Measurements from ENCODE around the gene NACC2. TPM values are rescaled to one million over a fixed set of nuclear protein-coding genes. Genes with fewer than 3 reads are reported as not detected.

Gene NACC2
- total RNA-seq, 1 donor from 2014 or later, result 21.6 TPM

GRCh38 chr9:136092741-136093140 lies 2.3 kb downstream of the NACC2 start:
- DNase-seq, result no peak

GRCh38 chr9:136092353-136092650 lies 2.8 kb downstream of the NACC2 start:
- DNase-seq, result no peak

- DNase-seq, result no peak
Measured at GRCh38 chr9:136091582-136092352, 3.3 kb downstream of the NACC2 start.

GRCh38 chr9:136090768-136091581 lies 4.1 kb downstream of the NACC2 start:
- DNase-seq, result no peak

- no peak for DNase-seq
Measured at GRCh38 chr9:136090056-136090735, 4.9 kb downstream of the NACC2 start.

GRCh38 chr9:136089697-136090045 lies 5.4 kb downstream of the NACC2 start:
- peak; percentile 63 for DNase-seq

GRCh38 chr9:136088939-136089696 lies 6.0 kb downstream of the NACC2 start:
- no peak for DNase-seq

GRCh38 chr9:136088481-136088938 lies 6.6 kb downstream of the NACC2 start:
- DNase-seq, result no peak

- no peak for DNase-seq
Measured at GRCh38 chr9:136087741-136088480, 7.2 kb downstream of the NACC2 start.

GRCh38 chr9:136086951-136087740 lies 7.9 kb downstream of the NACC2 start:
- no peak for DNase-seq

- no peak for DNase-seq
Measured at GRCh38 chr9:136086213-136086881, 8.7 kb downstream of the NACC2 start.

GRCh38 chr9:136085815-136086212 lies 9.3 kb downstream of the NACC2 start:
- DNase-seq, result no peak

- no peak for DNase-seq
Measured at GRCh38 chr9:136084063-136084944, 10.8 kb downstream of the NACC2 start.

GRCh38 chr9:136083558-136084062 lies 11.5 kb downstream of the NACC2 start:
- DNase-seq, result no peak

- no peak for DNase-seq
Measured at GRCh38 chr9:136082496-136083361, 12.4 kb downstream of the NACC2 start.

GRCh38 chr9:136081826-136082495 lies 13.1 kb downstream of the NACC2 start:
- no peak for DNase-seq

- no peak for DNase-seq
Measured at GRCh38 chr9:136081113-136081825, 13.8 kb downstream of the NACC2 start.
